GM21423 (cell line): ENCODE results near the gene TNFRSF4.

ENCODE experiments used
- ATAC-seq: cut with Tn5 transposase; IDR thresholded peaks from one replicate; pipeline ENCODE4 v1.9.1; 2021; ENCODE audit warnings: mild to moderate bottlenecking, moderate library complexity; ENCODE audit not compliant: unreplicated experiment

Gene TNFRSF4

DNA sequence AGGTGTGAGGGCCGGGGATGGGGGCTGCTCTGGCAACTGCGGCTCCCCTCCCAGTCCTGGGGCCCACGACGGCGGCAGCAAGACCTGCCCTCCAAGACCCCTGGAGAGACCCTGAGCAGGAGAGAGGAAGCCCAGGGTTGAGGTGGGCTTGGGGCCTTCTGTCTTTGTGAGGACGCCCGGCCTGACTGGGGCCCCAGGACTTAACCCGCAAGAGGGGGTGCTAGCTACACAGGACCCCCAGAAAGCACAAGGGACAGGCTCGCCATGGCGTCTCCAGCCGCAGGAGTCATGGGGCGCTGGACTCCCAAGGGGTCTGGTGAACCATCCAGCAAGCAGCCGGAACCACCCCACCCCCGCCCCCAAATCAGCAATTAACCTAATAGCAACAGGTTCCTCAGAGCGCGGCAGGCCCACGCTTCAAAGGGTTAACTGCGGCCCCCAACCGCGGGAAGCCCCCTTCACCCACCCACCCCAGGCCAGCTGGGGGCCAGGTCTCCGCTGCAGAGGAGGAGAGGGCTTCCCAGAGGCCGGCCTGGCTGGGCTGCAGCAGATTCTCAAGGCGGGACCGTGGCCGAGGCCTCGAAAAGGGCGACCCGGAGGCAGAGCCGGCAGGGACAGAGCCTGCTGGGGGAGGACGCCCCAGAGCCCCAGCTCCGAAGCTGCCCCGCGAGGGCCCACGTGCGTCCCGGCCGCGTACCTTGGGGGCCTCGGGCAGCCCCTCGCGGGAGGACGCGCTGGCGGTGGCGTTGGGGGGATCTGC, 32.0 kb upstream of the TNFRSF4 start:
- no peak for ATAC-seq

DNA sequence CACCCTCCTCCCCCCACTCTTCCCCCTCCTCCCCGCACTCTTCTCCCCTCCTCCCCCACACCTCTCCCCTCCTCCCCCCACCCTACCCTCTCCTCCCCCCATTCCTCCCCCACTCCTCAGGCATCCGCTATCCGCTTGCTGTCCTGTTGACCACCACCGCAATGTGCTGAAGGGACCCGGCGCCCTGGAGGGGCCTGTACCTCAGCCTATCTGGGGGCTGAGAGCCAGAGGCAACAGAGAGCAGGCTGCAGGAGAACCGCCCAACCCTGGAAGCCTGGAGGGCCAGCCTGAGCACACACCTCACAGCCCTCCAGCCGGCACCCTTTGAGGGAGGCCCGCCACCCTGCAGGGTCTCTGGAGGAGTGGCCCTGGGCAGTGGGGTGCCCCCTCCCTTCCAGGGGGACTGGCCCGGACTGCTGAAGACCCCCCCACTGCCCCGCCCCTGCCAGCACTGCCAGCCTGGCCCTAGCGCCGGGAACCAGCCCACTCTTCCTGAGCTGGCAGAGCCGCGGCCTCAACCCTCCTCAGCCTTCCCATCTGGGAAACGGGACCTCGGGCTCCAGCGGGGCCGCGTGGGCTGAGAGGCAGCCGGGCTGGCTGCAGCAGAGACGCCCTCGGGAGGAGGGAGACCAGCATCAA, 31.3 kb upstream of the TNFRSF4 start:
- no peak for ATAC-seq

DNA sequence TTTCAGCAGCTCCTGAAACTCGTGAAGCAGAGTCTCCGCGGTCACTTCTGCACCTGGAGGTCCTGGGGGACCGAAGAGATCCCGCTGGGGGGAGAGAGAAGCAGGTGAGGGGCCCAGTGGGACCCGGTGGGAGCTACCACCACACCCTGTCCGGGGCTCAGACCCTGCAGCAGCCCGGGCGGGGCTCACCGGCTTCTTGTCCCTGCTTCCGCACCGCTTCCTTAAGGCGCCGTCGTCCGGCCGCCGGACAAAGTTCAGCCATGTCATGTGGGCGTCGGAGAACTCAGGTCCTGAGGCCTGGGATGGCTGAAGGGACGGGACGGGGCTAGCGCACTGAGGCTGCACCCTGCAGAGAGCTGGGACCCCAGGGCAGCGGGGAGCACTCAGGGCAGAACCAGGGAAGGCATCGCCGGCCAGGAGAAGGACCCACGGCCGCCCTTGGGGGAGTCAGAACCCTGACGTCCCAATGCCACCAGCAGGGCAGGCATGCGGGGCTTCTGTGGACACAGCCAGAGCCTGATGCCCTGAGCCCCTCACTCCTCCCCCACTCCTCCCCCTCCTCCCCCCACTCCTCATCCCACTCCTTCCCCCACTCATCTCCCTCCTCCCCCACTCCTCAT, 30.3 kb upstream of the TNFRSF4 start:
- no peak for ATAC-seq

DNA sequence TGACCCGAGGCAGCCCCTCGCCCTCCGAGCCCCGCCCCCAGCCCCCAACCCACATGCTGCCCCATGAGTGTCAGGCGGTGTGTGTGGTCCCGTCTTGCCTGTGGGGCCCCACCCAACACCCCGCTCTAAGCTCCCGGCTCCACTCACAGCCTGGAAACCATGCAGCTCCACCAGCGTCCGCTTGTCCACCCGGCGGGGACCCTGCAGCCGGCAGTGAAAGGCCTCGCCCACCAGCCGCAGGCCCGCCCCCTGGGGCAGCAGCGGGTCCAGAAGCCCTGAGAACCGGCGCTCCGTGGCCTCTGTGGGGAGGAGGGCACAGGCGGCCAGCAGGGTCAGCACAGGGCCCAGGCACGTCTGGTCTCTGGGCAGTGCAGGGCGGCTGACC, 29.8 kb upstream of the TNFRSF4 start:
- ATAC-seq = no peak

DNA sequence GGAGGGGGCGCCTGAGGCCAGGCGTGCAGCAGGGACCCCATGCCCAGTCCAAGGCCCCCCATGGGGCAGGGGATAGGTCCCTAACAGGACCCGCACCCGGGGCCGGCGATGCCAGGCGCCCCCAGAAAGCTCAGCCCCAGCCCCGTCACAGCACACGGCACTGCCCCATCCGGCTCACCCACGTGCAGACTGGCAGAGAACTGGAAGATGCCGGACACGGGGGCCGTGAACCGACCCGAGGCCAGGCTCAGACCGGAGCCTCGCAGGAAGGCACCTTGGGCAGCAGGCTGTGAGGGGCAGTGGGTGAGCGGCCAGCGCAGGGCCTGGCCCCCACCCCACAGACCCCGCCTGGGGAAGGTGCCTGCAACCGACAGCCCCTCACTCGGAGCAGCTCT, 29.3 kb upstream of the TNFRSF4 start:
- ATAC-seq = no peak

DNA sequence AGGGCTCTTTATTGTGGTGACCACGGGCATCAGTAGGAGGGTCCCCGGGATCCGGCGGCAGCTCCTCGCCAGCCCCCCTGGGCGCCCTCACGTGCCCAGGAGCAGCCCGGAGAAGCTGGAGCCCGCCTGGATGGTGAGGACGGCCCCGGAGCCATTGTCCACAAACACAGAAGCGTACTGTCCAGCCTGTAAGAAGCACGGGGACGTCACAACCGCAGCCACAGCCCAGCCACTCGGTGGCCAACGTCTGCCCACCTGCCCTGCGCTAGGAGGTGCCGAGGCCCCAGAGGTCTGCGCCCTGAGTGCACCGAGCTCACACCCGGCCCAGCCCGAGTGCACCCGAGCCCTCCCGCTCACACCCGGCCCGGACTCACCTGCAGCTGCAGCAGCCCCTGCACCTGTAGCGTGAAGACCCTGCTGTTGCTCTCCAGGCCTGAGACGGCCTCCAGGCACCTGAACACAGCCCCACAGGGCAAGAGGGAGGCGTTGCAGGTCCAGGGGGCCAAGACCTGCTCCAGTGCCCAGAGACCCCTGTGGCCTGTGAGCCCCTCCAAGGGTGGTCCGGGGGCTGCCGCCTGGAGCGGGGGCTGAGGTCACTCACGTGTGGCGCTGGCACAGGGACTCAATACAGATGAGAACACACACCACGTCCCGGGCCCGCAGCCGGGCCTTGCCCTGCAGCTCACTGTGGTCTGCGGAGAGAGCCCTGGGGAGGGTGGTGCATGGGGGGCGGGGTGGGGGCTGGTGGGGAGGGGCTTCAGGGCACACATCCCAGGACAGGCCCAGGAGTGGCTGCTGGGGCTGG, 28.7 kb upstream of the TNFRSF4 start:
- ATAC-seq = no peak

DNA sequence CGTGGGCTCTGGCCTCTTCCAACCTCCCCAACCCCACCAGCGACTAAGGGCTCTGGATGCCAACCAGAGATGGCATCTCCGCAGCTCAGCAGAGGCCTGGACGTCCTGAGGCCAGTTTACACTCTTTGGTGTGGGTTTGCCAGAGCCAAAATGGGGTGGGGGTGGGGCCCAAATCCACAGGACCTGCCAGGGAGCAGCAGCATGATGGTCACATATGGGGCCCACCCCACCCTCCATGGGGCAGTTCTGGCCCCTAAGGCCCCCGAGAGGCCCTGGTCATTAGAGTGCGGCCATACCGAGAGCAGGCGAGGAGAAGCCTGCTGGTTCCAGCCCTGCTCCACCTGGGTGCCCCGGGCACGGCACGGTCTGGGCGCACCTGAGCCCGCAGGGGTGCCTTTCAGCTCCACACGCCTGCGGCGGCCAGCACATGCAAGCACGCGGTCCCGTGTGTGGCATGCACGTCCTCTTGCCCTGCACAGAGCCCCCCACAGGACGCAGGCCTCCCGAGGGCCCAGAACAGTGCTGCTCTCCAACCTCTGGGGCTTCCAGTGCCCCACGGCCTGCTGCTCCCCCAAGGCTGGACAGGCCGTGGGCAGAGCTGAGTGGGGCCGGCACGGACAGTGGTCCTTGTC, 27.8 kb upstream of the TNFRSF4 start:
- ATAC-seq = no peak

DNA sequence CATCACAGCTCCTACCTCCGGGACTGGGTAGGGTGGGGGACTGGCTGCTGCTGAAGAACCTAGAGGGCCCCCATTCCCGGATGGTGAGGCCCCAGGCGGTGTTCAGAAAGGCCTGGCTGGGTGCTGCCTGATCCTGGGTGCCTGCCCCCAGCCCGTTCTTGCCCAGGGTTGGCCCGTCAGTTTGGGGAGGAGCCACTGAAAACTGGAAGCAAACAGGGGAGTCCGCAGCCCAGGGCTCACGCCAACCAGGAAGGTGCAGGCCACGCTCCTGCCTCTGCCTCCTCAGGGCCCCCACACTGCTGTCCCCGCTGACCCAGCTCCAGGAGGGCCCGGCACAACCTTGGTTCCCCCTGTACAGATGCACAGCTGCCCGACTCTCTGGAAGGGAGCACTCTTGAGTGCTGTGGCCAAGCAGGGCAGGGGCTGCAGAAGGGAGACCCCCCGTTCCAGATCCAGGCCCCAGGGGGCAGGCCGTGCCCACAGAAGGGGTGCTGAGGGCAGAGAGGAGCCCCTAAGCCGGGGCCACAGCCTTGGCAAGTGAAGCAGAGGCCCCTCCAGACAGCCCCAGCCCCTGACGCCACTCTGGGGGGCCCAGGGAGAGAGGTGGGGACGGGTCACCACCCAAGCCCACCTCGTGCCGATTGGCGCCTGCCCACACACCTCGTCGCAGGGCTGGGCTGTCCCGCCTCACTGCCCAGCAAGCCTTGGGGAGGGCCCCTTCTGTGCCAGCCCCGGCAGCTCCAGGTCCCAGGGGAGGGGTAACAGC, 27.1 kb upstream of the TNFRSF4 start:
- no peak for ATAC-seq

DNA sequence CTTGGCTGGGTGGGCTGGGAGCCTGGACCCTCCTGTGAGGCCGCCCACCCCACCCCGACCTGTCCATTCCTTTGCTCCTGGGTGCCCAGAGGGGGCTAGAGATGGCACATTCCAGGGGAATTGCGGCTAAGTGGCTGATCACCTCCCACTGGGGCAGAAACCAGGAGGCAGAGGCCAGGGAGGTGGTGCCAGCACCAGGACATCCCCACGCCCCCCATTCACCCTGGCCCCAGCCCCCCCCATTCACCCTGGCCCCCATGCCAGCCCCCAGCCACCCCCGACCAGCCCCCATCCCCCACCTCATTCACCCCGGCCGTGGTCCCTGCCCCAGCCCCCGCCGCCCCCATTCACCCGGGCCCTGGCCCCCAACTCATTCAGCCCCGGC, 26.4 kb upstream of the TNFRSF4 start:
- no peak for ATAC-seq

DNA sequence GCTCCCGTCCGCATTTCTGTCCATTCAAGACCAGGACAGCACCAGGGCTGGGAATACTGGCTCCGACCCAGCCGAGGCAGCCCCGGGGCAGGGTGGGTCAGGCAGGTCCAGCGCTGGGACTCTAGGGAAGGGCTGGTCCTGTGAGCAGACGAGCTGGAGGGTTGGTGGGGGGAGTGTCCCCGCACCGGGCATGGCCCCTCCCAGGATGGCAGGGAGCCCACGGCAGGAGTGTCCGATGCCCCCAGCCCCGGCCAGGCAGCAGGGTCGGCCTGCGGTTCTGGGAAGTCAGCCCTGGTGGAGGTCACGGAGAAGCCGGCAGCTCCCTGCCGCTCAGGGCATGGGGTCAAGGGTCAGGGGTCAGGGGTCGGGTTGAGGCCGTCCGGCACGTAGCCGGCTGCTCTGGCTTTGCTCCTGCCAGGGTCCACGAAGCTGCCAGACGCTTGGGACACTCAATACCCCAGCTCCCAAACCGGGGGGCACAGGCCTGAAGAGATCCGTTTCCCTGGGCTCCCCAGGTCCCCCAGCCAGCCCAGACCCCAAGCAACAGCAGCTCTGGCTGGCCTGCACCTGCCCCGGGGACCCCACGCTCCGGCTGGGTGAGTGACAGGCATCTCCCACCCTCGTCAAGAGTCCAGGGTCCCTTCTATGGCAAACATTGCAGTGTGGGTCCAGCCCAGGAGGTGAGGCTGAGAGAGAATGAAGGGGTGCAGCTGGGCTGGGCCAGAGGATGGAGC, 25.8 kb upstream of the TNFRSF4 start:
- ATAC-seq = no peak

DNA sequence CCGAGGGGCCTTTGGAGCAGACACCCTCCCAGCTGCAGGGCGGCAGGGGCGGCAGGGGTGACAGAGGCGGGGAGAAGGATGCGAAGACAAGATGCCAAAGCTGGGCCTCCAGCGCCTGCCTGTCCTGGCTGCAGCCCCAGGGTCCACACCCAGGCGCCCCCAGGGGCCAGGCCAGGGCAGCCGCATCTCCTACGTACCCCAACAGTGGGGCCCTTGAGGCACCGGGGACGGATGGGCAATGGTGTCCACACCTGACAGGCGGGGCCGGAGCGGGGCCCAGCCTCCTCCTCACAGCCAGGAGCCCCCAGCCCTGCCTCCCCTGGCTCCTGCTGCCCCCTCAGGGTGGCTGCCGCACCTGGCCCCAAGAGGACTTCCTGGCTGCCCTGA, 25.3 kb upstream of the TNFRSF4 start:
- ATAC-seq = no peak

DNA sequence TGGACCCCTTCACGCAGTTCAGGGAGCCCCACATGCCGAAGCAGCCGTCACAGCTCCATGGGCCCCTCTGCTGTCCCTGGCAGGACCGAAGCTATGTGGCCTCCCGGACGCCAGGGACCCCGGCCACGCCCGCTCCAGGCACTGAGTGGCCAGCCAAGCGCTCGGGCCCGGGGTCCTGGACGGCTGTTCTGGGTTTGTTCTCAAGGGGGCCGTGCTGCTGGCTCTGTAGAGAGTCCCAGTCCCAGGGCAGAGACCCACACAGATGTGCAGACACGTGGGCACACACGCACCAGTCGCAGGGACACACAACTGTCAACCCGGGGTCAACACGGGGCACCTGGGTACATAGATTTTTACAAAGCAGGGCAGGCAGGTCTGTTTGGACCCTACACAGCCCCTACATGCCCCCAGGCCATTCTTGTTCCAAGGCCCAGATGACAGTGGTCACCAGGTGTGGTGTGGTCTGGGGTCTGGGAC, 24.8 kb upstream of the TNFRSF4 start:
- ATAC-seq = no peak

DNA sequence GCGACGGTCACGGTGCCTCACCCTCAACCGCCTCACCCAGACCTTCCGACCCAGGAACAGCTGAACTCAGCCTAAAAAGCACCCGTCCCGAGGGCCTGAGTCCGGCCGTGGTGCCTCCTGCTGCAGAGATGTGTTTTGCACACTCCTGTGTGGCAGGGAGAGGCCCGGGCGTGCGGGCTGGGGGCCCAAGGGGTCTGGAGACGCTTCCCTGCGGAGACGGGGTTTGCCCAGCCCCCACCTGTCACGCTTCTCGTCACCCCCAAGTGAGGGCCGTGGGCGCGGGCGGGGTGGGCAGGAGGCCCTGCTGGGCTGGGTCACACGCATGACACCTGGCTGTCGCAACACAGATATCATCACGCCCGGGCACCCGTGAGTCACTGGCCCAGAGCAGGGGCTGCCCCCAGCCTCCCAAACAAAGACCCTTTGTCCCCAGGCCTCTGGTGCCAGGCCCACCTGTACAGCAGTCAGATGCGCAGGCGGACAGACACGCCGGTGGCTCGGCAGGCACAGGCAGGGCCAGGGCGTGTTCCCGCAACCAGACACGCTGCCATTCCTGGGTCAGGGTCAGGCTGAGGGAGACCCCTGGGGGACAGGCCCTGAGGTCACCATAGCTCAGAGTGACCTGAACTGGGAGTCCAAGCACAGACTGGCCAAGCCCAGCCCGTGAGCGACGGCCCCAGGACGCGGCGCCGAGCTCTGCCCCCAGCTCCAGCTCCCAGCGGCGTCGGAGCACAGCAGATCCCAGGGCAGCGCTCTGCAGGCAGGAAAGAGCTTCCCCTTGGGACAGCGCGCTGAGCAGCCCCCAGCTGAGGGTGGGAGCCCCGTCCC, 24.1 kb upstream of the TNFRSF4 start:
- ATAC-seq = no peak

DNA sequence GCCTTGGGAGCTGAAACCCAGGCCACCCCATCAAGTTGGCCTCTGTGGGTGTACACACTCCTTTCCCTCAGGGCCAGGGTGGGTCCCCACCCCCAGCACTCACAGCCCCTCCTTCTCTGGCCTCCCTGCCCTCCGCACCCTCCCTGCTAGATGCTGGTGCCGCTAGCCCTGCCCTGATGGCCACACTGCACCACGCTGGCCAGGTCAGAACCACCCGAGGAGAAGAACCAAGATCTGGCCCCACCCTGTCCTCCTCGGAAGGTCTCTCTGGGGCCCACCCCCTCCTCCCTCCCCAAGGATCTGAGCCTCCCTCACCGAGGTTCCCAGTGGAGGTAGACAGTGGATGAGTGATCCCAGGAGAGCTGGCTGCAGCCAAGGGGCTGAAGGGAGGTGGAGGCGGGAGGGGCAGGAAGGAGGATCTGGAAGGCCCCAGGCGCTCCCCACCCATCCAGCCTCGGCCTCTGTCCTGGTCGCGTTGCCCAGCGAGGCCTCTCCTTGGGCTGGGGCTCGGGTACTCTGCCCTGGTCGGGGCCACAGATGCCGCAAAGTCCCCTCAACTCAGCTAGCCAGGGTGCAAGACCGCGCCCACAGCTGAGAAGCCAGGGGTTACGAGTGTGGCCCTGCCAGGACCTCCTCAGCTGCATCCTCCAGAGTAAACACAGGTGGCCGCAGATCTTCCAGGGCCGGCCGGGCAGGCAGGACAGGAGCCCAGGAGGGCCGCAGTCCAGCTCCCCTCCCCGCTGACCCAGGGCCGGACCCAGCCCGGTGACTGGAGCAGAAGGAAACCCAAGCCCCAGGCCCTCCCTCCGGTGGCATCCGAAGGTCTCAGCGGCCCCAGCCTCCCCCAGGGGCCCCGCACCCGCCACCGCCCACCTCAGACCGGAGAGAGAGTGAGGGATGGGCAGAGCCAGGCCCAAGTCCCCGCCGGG, 23.3 kb upstream of the TNFRSF4 start:
- ATAC-seq = no peak

DNA sequence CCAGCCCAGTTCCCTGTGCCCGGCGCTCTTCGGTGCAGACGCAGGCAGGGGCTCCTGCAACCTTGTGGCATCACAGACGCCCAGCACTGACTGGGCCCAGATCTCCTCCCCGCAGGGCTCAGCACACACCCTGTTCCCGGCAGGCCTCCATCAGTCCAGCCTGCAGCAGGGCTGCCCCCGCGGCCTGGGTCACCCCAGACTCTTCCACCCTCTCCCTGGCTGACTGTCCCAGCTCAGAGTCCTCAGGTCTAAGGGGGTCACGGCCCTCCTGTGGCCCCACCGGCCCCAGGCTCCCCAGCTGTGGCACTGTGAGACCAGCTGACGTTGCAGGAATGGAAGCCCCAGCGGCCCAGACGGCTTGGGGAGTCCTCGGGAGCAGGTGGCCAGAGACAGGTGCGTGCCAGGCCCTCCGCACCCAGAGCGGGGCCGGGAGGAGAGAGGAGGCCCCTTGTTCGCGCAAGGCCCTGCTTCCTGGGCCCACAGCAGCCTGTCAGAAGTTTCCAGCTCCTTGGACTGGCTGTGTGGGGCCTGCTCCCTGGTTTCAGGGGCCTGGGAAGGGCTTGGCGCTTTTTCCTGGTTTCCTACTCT, 22.3 kb upstream of the TNFRSF4 start:
- no peak for ATAC-seq

DNA sequence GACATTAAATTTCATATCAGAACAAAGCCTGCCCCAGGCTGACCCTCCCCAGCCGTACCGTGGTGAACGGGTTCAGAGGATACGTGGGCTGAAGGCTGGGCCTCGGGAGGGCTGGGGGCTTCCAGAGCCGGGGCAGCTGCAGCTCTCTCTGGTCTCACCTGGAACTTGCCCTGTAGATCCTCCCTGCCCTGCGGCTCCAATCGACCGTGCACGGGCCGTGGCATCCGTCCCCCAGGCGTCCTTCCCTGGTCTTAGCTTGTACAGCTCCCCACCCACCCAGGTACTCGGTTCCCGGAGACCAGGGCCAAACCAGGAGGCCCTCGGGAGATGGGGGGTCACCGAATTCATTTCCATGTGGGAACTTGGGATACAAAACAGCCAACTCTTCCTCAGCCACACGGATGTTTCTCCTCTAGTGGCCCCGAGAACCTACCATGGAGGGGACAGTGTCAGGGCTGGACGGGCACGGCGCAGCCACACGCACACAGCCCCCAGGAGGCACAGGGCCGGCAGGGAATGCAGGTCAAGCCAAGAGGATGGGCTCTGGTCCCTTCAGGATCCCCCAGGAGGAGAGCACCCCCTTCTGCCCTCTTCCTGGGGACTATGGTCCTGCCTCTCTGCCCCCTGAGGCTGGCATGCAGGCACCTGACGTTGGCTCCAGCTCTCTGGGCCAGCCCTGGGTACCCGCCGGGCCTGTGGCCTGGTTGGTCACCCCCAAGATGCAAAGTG, 21.2 kb upstream of the TNFRSF4 start:
- no peak for ATAC-seq
